ENCODE data around the gene WRAP73. TPM values are rescaled to one million over a fixed set of nuclear protein-coding genes. Genes with fewer than 3 reads are reported as not detected.

The WRAP73 gene
- total RNA-seq, 2 experiments from 2014 or later: 38.1 to 43.8 TPM

DNA sequence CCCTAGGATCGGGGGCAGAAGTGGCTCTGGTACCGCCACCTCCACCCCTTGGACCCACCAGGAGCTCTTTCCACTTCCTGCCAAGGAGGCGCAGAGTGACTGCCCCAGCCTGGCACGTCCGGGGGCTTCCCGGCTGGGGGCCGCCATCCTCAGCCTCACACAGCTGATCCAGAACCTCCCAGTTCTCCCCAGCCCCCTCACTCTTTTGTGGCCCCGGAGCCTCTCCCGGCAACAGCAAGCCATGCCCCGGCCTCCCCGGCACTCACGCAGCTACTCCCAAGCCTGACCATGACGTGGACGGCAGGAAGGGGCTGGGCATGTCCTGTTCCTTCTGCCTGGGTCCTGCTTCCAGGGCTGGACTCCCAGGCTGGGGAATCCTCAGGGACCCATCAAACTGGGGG lies 19.5 kb upstream of the WRAP73 start:
- H3K9me3 Mint-ChIP-seq (ENCODE audit: low read depth): no peaks in the 10 kb centered on the region
- peaks cover 7% of the 10 kb centered on the region for H3K27me3 Mint-ChIP-seq
- CTCF ChIA-PET: no interaction called here
- no peak overlapping the region for H3K27ac Mint-ChIP-seq
- no peak for DNase-seq
- no peak for ATAC-seq
- H3K4me3 Mint-ChIP-seq: no peak overlapping the region
- no peaks in the 10 kb centered on the region for H3K36me3 Mint-ChIP-seq
- H3K4me1 Mint-ChIP-seq: peaks cover 7% of the 10 kb centered on the region

DNA sequence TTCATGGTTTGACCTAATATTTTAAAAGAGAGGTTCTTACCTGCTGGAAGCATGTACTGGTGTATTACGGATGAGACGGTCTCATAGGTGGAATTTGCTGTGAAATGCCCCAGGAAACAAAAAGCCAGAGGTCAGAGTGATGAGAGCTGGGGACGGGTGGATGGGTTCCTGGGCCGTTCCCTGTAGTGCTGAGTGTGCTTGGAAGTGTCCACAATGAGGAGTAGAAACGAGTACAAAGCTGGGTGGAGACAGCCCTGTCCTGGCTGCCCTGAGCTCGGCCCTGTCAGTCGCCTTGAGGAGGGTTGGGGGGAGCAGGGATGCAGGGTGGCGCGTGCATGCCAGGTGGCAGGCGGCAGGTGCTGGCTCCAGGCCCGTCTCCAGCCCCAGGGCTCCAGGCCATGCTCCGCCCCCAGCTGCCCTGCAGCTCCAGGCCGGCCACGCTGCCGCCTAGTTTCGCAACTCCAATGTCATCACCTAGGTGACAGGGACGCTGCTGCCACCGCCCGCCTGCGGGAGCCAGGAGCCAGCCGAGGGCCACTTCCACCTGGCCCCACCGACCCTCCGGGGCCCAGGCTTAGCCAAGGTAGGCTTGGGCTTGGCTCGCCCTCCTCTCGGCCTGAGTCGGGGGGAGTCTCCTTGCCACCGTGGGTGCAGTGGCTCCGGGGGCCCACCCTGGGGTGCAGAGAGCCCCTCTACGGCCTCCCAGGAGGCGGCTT lies 18.8 kb upstream of the WRAP73 start:
- ATAC-seq (no peak), DNase-seq (no peak)
- CTCF ChIA-PET: no interaction called here
- H3K9me3 Mint-ChIP-seq (ENCODE audit: low read depth): no peaks in the 10 kb centered on the region
- no peaks in the 10 kb centered on the region for H3K36me3 Mint-ChIP-seq
- H3K4me3 Mint-ChIP-seq: no peak overlapping the region
- peaks cover 5% of the 10 kb centered on the region for H3K4me1 Mint-ChIP-seq
- peaks cover 7% of the 10 kb centered on the region for H3K27me3 Mint-ChIP-seq
- no peak overlapping the region for H3K27ac Mint-ChIP-seq

- CTCF ChIA-PET: no interaction called here
- ATAC-seq (no peak), DNase-seq (no peak)
- Mint-ChIP-seq H3K27me3 (peaks cover 10% of the 10 kb centered on the region), H3K27ac (no peak overlapping the region), H3K4me3 (no peak overlapping the region), H3K4me1 (no peaks in the 10 kb centered on the region), H3K9me3 (ENCODE audit: low read depth) (no peaks in the 10 kb centered on the region), H3K36me3 (no peaks in the 10 kb centered on the region)
Measured at GRCh38 chr1:3668148-3668547, 18.2 kb upstream of the WRAP73 start.

GRCh38 chr1:3664700-3665375 lies 14.9 kb upstream of the WRAP73 start:
- H3K27me3 Mint-ChIP-seq: peaks cover 13% of the 10 kb centered on the region
- no peak overlapping the region for H3K4me3 Mint-ChIP-seq
- no peaks in the 10 kb centered on the region for H3K9me3 Mint-ChIP-seq (ENCODE audit: low read depth)

DNA sequence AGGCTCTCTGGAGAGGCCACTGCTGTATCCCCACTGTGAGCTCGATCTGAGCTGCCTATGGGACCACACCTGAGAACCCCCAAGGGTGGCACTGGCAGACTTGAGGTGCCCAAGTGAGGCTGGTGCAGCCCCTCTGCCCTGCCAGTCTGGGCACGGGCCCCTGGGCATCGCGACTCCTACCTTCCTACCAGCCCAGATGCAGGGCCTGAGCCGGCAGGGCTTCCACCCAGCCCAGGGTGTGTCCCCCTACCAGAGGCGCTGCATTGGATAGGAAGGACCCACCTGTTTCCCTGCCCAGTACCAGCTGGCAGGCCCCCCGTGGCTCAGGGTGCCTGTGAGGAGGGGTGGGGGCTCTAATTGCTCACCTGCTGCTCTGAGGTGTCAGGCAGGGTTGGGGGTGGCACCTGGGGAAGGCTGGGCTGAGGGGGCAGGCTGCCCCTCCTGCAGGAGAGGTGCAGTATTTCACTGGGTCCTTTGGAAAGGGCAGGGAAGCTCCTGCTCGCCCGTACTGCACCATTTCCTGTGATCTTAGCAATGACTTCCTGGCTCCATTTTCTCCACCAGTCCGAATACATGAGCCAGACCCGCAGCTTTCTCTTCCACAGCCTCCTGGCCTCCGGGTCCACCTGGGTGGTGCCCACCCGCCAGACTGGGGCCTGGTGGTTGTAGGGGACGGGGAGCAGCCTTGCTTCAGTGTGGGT lies 14.2 kb upstream of the WRAP73 start:
- DNase-seq: no peak
- Mint-ChIP-seq H3K36me3 (no peaks in the 10 kb centered on the region), H3K27me3 (peaks cover 15% of the 10 kb centered on the region), H3K4me1 (peaks cover 6% of the 10 kb centered on the region), H3K9me3 (ENCODE audit: low read depth) (no peaks in the 10 kb centered on the region), H3K4me3 (no peak overlapping the region), H3K27ac (no peak overlapping the region)
- CTCF ChIA-PET: no interaction called here
- no peak for ATAC-seq

More at GRCh38 chr1:3664700-3665375, 14.9 kb upstream of the WRAP73 start:
- DNase-seq (no peak), ATAC-seq (no peak)
- CTCF ChIA-PET: no interaction called here
- Mint-ChIP-seq H3K27ac (no peak overlapping the region), H3K4me1 (peaks cover 6% of the 10 kb centered on the region), H3K36me3 (no peaks in the 10 kb centered on the region)

DNA sequence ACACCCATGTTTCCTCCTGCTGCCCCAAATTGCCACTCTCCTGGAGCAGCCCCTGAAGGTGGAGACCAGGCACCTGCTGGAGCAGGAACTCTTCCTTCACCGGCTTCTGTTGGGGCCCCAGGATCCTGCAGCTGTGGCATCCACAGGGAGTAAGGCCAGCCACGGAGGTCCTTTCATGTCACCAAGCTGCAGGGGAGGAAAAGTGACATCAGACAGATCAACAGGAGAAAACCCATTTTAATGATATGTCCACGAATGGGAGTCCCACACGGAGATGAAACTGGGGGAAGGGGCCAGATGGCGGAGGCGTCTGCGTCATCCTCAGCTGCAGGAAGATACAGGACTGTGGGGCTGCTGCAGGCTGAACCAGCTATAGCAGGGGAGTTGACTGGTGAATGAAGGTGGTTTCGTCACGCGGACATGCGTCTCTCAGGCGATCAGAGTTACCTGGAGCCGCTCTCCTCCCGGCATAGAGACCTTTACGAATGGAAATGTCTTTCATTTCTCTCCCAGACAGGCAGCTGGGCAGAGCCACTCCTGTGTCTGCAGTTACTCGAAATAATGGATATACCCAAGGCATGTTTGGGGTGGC lies 12.3 kb upstream of the WRAP73 start:
- DNase-seq (no peak), ATAC-seq (no peak)
- Mint-ChIP-seq H3K36me3 (no peaks in the 10 kb centered on the region), H3K4me3 (no peak overlapping the region), H3K4me1 (peaks cover 12% of the 10 kb centered on the region), H3K27ac (no peak overlapping the region), H3K9me3 (ENCODE audit: low read depth) (no peaks in the 10 kb centered on the region), H3K27me3 (peaks cover 30% of the 10 kb centered on the region)
- CTCF ChIA-PET: no interaction called here

GRCh38 chr1:3661631-3662030 lies 11.7 kb upstream of the WRAP73 start:
- peaks cover 32% of the 10 kb centered on the region for H3K27me3 Mint-ChIP-seq

GRCh38 chr1:3660704-3661103 lies 10.8 kb upstream of the WRAP73 start:
- no peaks in the 10 kb centered on the region for H3K9me3 Mint-ChIP-seq (ENCODE audit: low read depth)
- H3K27ac Mint-ChIP-seq: no peak overlapping the region
- ATAC-seq (no peak), DNase-seq (no peak)
- CTCF ChIA-PET: no interaction called here
- no peaks in the 10 kb centered on the region for H3K36me3 Mint-ChIP-seq
- H3K4me1 Mint-ChIP-seq: peaks cover 24% of the 10 kb centered on the region
- H3K27me3 Mint-ChIP-seq: peaks cover 40% of the 10 kb centered on the region
- no peak overlapping the region for H3K4me3 Mint-ChIP-seq

More at GRCh38 chr1:3661631-3662030, 11.7 kb upstream of the WRAP73 start:
- Mint-ChIP-seq H3K36me3 (no peaks in the 10 kb centered on the region), H3K4me1 (peaks cover 18% of the 10 kb centered on the region), H3K9me3 (ENCODE audit: low read depth) (no peaks in the 10 kb centered on the region), H3K4me3 (no peak overlapping the region), H3K27ac (no peak overlapping the region)
- ATAC-seq (no peak), DNase-seq (no peak)
- CTCF ChIA-PET: no interaction called here

DNA sequence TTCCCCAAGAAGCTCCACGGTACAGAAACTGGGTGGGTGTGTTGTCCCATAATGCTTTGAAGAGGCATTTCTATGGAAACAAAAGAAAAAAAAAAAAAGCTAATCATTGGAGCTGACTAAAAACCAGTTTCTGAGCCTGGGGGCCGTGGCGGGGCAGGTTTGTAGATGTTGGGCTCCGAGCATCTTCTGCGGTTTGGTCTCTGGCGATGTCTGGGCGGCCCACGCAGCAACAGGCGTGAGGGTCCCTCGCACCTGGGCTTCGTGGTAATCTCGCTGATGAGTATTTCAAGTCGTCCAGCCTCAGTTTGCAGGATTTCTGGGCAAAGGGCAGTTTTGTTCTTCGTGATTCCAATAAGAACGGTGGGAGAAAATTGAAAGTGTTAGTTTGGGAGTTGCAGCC lies 9.2 kb upstream of the WRAP73 start:
- H3K4me3 Mint-ChIP-seq: no peak overlapping the region
- DNase-seq (no peak), ATAC-seq (no peak)
- H3K27me3 Mint-ChIP-seq: peaks cover 56% of the 10 kb centered on the region
- no peaks in the 10 kb centered on the region for H3K36me3 Mint-ChIP-seq
- peaks cover 24% of the 10 kb centered on the region for H3K4me1 Mint-ChIP-seq
- no peaks in the 10 kb centered on the region for H3K9me3 Mint-ChIP-seq (ENCODE audit: low read depth)
- no peak overlapping the region for H3K27ac Mint-ChIP-seq
- CTCF ChIA-PET: no interaction called here

- ATAC-seq: no peak
- Mint-ChIP-seq H3K27ac (no peak overlapping the region), H3K27me3 (peaks cover 63% of the 10 kb centered on the region), H3K9me3 (ENCODE audit: low read depth) (no peaks in the 10 kb centered on the region), H3K36me3 (no peaks in the 10 kb centered on the region), H3K4me3 (no peak overlapping the region), H3K4me1 (peaks cover 24% of the 10 kb centered on the region)
- CTCF ChIA-PET: no interaction called here
- DNase-seq: no peak
Measured at GRCh38 chr1:3658231-3658615, 8.3 kb upstream of the WRAP73 start.

- H3K4me3 Mint-ChIP-seq: no peak overlapping the region
Measured at GRCh38 chr1:3657578-3658230, 7.8 kb upstream of the WRAP73 start.

GRCh38 chr1:3657096-3657475 lies 7.2 kb upstream of the WRAP73 start:
- Mint-ChIP-seq H3K36me3 (no peaks in the 10 kb centered on the region), H3K27me3 (peaks cover 65% of the 10 kb centered on the region), H3K9me3 (ENCODE audit: low read depth) (no peaks in the 10 kb centered on the region), H3K4me3 (no peak overlapping the region), H3K4me1 (peaks cover 24% of the 10 kb centered on the region), H3K27ac (no peak overlapping the region)
- CTCF ChIA-PET: no interaction called here
- ATAC-seq: no peak
- DNase-seq: no peak

More at GRCh38 chr1:3657578-3658230, 7.8 kb upstream of the WRAP73 start:
- H3K27me3 Mint-ChIP-seq: peaks cover 65% of the 10 kb centered on the region
- ATAC-seq: no peak
- H3K36me3 Mint-ChIP-seq: no peaks in the 10 kb centered on the region
- H3K27ac Mint-ChIP-seq: no peak overlapping the region
- DNase-seq: no peak
- H3K9me3 Mint-ChIP-seq (ENCODE audit: low read depth): no peaks in the 10 kb centered on the region
- CTCF ChIA-PET: no interaction called here
- H3K4me1 Mint-ChIP-seq: peaks cover 24% of the 10 kb centered on the region

DNA sequence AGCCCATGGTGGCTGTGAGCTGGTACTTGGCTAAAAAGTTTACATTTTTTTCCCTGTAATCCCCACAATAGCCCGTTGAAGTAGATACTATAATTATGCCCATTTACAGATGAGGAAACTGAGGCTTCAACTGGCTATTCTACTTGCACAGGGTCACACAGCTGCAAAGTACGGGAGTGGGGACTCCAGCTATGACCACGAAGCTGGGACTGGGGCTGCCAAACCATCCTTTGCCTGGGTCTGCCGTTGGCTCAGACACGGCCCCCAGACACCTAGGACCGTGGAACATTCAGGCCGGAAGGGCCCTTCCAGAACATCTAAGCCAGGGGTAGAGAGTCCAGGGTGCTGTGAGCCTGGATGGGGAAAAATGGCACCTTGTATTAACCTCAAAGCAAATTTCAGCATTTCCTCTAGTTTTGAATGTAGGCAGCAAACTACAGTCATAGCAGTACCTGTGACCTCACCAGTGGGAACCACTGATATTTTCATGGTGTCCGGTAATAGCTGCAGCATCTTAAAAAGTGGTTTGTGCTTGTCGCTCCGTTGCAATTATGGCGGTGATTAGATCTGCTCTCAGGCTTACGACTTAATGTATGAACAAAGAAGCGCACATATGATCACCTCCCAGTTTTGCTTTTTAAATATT lies 6.7 kb upstream of the WRAP73 start:
- no peak overlapping the region for H3K4me3 Mint-ChIP-seq
- H3K36me3 Mint-ChIP-seq: no peaks in the 10 kb centered on the region
- H3K27me3 Mint-ChIP-seq: peaks cover 67% of the 10 kb centered on the region
- peak overlapping the region; percentile 45 for H3K27ac Mint-ChIP-seq
- no peaks in the 10 kb centered on the region for H3K9me3 Mint-ChIP-seq (ENCODE audit: low read depth)
- ATAC-seq: peak; percentile 60
- peaks cover 24% of the 10 kb centered on the region for H3K4me1 Mint-ChIP-seq
- DNase-seq: peak; percentile 74
- CTCF ChIA-PET: interaction anchor here (1.0 kb wide), 1 partner anchor 38 kb away, joined by 4 read pairs; no protein-coding TSS in a partner anchor
